Neural cell (in vitro differentiated cells): Measurements from ENCODE around the gene ADK. TPM values are rescaled to one million over a fixed set of nuclear protein-coding genes. Genes with fewer than 3 reads are reported as not detected.
"Not testable (repeated sequence)": the region's sequence is repeated elsewhere in the genome, so short reads cannot be mapped to it uniquely, and the experiment has no call there.

Experiments
- H2AFZ ChIP-seq: fragments of 200-600, 300-800 bp; sonication (generic), shearing (Covaris generic); 2 replicates; pipeline ENCODE4 v1.6.0; 2014; ENCODE audit warnings: low read depth, mild to moderate bottlenecking, antibody characterized with exemption, low read length, moderate library complexity
- H3F3A ChIP-seq: fragments of 200-600 bp; shearing (Covaris generic); 2 replicates; pipeline ENCODE4 v1.6.1; 2016; ENCODE audit warnings: mild to moderate bottlenecking, moderate library complexity, mixed read lengths, antibody characterized with exemption, low read length; ENCODE audit not compliant: insufficient read depth, poor library complexity, severe bottlenecking
- H3K27ac ChIP-seq: fragments of 200-600, 300-800 bp; sonication (generic), shearing (Covaris generic); 2 replicates; pipeline ENCODE4 v1.5.1; 2014; ENCODE audit warnings: mild to moderate bottlenecking, low read length, moderate library complexity
- H3K27me3 ChIP-seq: fragments of 300-800, 200-600 bp; sonication (generic), shearing (Covaris generic); 2 replicates; pipeline ENCODE4 v1.6.0; 2014; ENCODE audit warnings: mild to moderate bottlenecking, low read depth, low read length, moderate library complexity; ENCODE audit not compliant: insufficient read depth
- H3K36me3 ChIP-seq: fragments of 300-800, 200-600 bp; sonication (generic), shearing (Covaris generic); 2 replicates; pipeline ENCODE4 v1.5.1; 2014; ENCODE audit warnings: mild to moderate bottlenecking, antibody characterized with exemption, low read length, moderate library complexity; ENCODE audit not compliant: insufficient read depth
- H3K4me2 ChIP-seq: fragments of 300-800, 200-600 bp; sonication (generic), shearing (Covaris generic); 2 replicates; pipeline ENCODE4 v1.6.0; 2014; ENCODE audit warnings: mild to moderate bottlenecking, low read length
- H3K4me3 ChIP-seq: fragments of 300-800, 200-600 bp; sonication (generic), shearing (Covaris generic); 2 replicates; pipeline ENCODE4 v1.5.1; 2014; ENCODE audit warnings: mild to moderate bottlenecking, low read length, moderate library complexity
- H3K79me2 ChIP-seq: fragments of 200-600 bp; shearing (Covaris generic); replicated peaks from 2 replicates; pipeline ENCODE4 v1.6.0; 2014; ENCODE audit warnings: mild to moderate bottlenecking, low read length, moderate library complexity; ENCODE audit not compliant: insufficient read depth
- H3K9ac ChIP-seq: fragments of 300-800, 200-600 bp; sonication (generic), shearing (Covaris generic); 2 replicates; pipeline ENCODE4 v1.6.1; 2016; ENCODE audit warnings: mild to moderate bottlenecking, low read length, mixed read lengths
- H3K9me2 ChIP-seq: fragments of 200-600 bp; shearing (Covaris generic); 2 replicates; pipeline ENCODE4 v1.6.1; 2016; ENCODE audit warnings: mild to moderate bottlenecking, low read length, mixed read lengths; ENCODE audit not compliant: insufficient read depth
- H3K9me3 ChIP-seq: fragments of 200-600, 300-800 bp; sonication (generic), shearing (Covaris generic); 2 replicates; pipeline ENCODE4 v1.6.1; 2016; ENCODE audit warnings: mild to moderate bottlenecking, mixed run types, low read length, moderate library complexity, mixed read lengths
- H4K20me1 ChIP-seq: fragments of 200-600 bp; shearing (Covaris generic); 2 replicates; pipeline ENCODE4 v1.6.1; 2016; ENCODE audit warnings: mild to moderate bottlenecking, mixed run types; ENCODE audit not compliant: insufficient read depth
- CTCF ChIP-seq: fragments of 450-650 bp; IDR thresholded peaks from 2 replicates; pipeline ENCODE4 v1.5.1; 2014; ENCODE audit warnings: antibody characterized with exemption, mild to moderate bottlenecking, moderate library complexity; ENCODE audit not compliant: poor library complexity, severe bottlenecking
- EP300 ChIP-seq: fragments of 450-650 bp; conservative IDR thresholded peaks from 2 replicates; pipeline ENCODE4 v1.6.1; 2014; ENCODE audit warnings: antibody characterized with exemption, mild to moderate bottlenecking, moderate library complexity; ENCODE audit not compliant: poor library complexity, severe bottlenecking
- EZH2 ChIP-seq: fragments of 200-600, 300-800 bp; shearing (Covaris generic), sonication (generic); IDR thresholded peaks from 2 replicates; pipeline ENCODE4 v1.6.1; 2014; ENCODE audit warnings: antibody characterized with exemption, low read length, borderline replicate concordance, mild to moderate bottlenecking; ENCODE audit not compliant: insufficient read depth, poor library complexity, severe bottlenecking
- MXI1 ChIP-seq: fragments of 450-650 bp; conservative IDR thresholded peaks from 2 replicates; pipeline ENCODE4 v1.6.1; 2014; ENCODE audit warnings: antibody characterized with exemption, mild to moderate bottlenecking; ENCODE audit not compliant: poor library complexity, severe bottlenecking
- POLR2AphosphoS5 ChIP-seq: IDR thresholded peaks from 2 replicates; pipeline ENCODE4 v1.6.1; 2012
- RAD21 ChIP-seq: fragments of 450-650 bp; conservative IDR thresholded peaks from 2 replicates; pipeline ENCODE4 v1.6.1; 2014; ENCODE audit warnings: antibody characterized with exemption, mild to moderate bottlenecking, moderate library complexity
- REST ChIP-seq: IDR thresholded peaks from 2 replicates; pipeline ENCODE4 v1.6.1; 2012; ENCODE audit warnings: borderline replicate concordance
- SMC3 ChIP-seq: fragments of 450-650 bp; conservative IDR thresholded peaks from 2 replicates; pipeline ENCODE4 v1.6.1; 2014; ENCODE audit warnings: antibody characterized with exemption, mild to moderate bottlenecking, moderate library complexity; ENCODE audit not compliant: poor library complexity
- TAF1 ChIP-seq: IDR thresholded peaks from 2 replicates; pipeline ENCODE4 v1.6.1; 2012; ENCODE audit warnings: low read depth
- polyA plus RNA-seq: library from polyadenylated mRNA; depleted of rRNA; stranded (reverse); fragments of >200 nt; gene quantifications from 2 replicates; pipeline ENCODE4 v1.2.3, GENCODE V29; 2014

ADK gene
- polyA plus RNA-seq, 1 donor from 2014 or later: 19.5 TPM

GRCh38 chr10:74186678-74187077, 35.7 kb downstream of the ADK start:
- no peaks in the 10 kb centered on the region for H3K36me3 ChIP-seq
- peaks cover 8% of the 10 kb centered on the region for H3K79me2 ChIP-seq
- H3K4me3 ChIP-seq: no peak overlapping the region
- TF ChIP-seq CTCF: no peak
- TF ChIP-seq SMC3: no peak
- TF ChIP-seq EP300: no peak
- TF ChIP-seq POLR2AphosphoS5: no peak
- no peak for TF ChIP-seq EZH2
- TF ChIP-seq MXI1: no peak
- TF ChIP-seq TAF1: no peak
- no peak for TF ChIP-seq RAD21
- no peak overlapping the region for H3K9ac ChIP-seq
- no peaks in the 10 kb centered on the region for H3K9me3 ChIP-seq
- no peaks in the 10 kb centered on the region for H3K9me2 ChIP-seq
- no peaks in the 10 kb centered on the region for H4K20me1 ChIP-seq
- H3K27ac ChIP-seq: no peak overlapping the region
- no peaks in the 10 kb centered on the region for H3F3A ChIP-seq
- H3K4me2 ChIP-seq: no peak overlapping the region
- H3K27me3 ChIP-seq: no peaks in the 10 kb centered on the region
- H2AFZ ChIP-seq: no peak overlapping the region

GRCh38 chr10:74187237-74187636, 36.2 kb downstream of the ADK start:
- Histone ChIP-seq H2AFZ (no peak overlapping the region), H3K4me3 (no peak overlapping the region), H3K4me2 (no peak overlapping the region), H3F3A (no peaks in the 10 kb centered on the region), H3K27ac (no peak overlapping the region), H3K9ac (no peak overlapping the region), H3K36me3 (no peaks in the 10 kb centered on the region), H3K27me3 (no peaks in the 10 kb centered on the region), H3K9me3 (no peaks in the 10 kb centered on the region), H3K79me2 (peaks cover 8% of the 10 kb centered on the region), H3K9me2 (no peaks in the 10 kb centered on the region), H4K20me1 (no peaks in the 10 kb centered on the region)
- no peak for TF ChIP-seq POLR2AphosphoS5
- no peak for TF ChIP-seq EP300
- TF ChIP-seq TAF1: no peak
- TF ChIP-seq REST: no peak
- no peak for TF ChIP-seq RAD21
- no peak for TF ChIP-seq MXI1
- no peak for TF ChIP-seq SMC3
- TF ChIP-seq EZH2: no peak
- no peak for TF ChIP-seq CTCF

GRCh38 chr10:74188617-74189016, 37.6 kb downstream of the ADK start:
- H3K9me2 ChIP-seq, H3K4me3 ChIP-seq, H3K79me2 ChIP-seq, H3K27ac ChIP-seq, H3K9me3 ChIP-seq, H3K9ac ChIP-seq, H3K27me3 ChIP-seq, H3K36me3 ChIP-seq, H2AFZ ChIP-seq, H3F3A ChIP-seq, H3K4me2 ChIP-seq, H4K20me1 ChIP-seq: not testable (repeated sequence)
